GM19023 (cell line): ENCODE measurements around the gene SYNGR4.

Experiments used
- ATAC-seq: cut with Tn5 transposase; IDR thresholded peaks from one replicate; pipeline ENCODE4 v1.9.1; 2021; ENCODE audit warnings: mild to moderate bottlenecking, moderate library complexity; ENCODE audit not compliant: unreplicated experiment

Gene SYNGR4

GRCh38 chr19:48424694-48425219, 60.6 kb downstream of the SYNGR4 start:
- no peak for ATAC-seq
